ENCODE results near the gene FDX1. TPM values are rescaled to one million over a fixed set of nuclear protein-coding genes. Genes with fewer than 3 reads are reported as not detected.

FDX1 gene
- total RNA-seq, 1 donor from 2014 or later: 9.7 TPM

DNA sequence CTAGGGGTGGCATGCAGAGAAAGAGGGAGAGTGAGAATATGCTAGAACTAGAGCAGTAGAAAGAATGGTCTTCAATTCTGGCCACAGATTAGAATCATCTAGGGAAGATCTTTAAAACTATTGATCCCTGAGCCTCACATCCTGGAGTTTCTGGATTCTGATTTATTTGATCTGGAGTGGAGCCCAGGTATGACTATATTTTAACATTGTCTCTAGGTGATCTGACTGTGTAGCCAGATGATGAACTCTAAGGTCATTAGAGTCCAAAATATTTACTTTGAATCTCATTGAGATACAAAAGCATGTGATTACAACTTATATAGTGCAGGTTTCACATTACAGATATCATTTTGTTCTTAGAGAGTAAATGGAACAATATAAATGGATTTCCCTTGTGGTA, 79.7 kb downstream of the FDX1 start:
- TF ChIP-seq, protein P1, sequence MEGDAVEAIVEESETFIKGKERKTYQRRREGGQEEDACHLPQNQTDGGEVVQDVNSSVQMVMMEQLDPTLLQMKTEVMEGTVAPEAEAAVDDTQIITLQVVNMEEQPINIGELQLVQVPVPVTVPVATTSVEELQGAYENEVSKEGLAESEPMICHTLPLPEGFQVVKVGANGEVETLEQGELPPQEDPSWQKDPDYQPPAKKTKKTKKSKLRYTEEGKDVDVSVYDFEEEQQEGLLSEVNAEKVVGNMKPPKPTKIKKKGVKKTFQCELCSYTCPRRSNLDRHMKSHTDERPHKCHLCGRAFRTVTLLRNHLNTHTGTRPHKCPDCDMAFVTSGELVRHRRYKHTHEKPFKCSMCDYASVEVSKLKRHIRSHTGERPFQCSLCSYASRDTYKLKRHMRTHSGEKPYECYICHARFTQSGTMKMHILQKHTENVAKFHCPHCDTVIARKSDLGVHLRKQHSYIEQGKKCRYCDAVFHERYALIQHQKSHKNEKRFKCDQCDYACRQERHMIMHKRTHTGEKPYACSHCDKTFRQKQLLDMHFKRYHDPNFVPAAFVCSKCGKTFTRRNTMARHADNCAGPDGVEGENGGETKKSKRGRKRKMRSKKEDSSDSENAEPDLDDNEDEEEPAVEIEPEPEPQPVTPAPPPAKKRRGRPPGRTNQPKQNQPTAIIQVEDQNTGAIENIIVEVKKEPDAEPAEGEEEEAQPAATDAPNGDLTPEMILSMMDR (IDR thresholded peaks at IDR 0.05; ENCODE audit: unreplicated experiment): no peak
- peak overlapping the region; percentile 18 for H3K27ac Mint-ChIP-seq
- DNase-seq (ENCODE audit: low spot score in 2 of 2, unreplicated experiment in 2 of 2): no peak
- no peaks in the 10 kb centered on the region for H3K9me3 Mint-ChIP-seq
- no peak overlapping the region for H3K4me3 Mint-ChIP-seq
- H3K4me1 Mint-ChIP-seq: peaks cover 53% of the 10 kb centered on the region
- no peaks in the 10 kb centered on the region for H3K36me3 Mint-ChIP-seq
- H3K27me3 Mint-ChIP-seq (ENCODE audit: low read depth): no peaks in the 10 kb centered on the region

DNA sequence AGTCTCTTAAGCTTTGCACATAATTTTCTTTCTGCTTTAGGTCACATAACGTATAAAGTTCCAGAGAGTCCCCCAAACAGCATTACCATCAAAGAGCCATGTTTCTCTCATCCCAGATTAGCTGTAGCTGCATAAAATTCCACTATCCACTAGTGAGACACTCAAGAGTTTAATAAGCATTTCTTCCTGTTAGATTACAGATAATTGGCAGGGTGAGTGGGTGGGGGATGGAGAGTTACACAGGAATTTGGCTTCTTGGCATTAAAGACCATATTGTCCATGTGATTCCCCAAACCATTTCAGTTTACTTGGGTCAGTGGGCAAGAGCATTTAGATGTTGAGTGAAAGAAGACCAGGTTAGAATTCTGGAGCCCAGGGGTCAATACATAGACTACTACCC, 82.3 kb downstream of the FDX1 start:
- H3K4me3 Mint-ChIP-seq: no peak overlapping the region

DNA sequence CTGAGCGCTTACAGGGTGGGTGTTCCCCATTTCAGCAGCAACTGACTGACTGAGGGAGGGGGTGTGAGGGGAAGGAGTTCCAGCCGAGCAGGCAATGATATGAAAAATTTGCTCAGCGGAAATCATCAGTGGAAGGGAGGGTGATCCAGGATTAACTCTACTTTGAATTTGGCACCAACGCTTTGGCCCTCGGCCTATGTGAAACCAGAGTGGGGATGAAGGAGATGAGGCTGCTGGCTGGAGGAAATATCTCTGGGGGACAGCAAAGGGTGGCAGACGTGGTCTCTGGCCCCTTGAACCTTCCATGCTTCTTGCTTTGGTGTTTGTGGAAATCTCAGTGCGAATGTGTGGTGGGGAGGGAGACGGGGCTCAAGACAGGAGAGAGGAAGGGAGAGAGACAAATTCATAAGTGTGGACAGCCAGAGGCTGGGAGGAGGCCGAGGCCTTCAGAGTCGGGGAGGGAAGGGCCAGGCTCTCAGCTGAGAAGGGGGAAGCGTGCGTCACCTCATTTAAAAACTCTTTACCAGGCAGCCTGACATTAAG, 83.6 kb downstream of the FDX1 start:
- Mint-ChIP-seq H3K27me3 (ENCODE audit: low read depth) (no peaks in the 10 kb centered on the region), H3K27ac (peak overlapping the region; percentile 70), H3K36me3 (no peaks in the 10 kb centered on the region), H3K9me3 (peaks cover 4% of the 10 kb centered on the region), H3K4me3 (no peak overlapping the region), H3K4me1 (peaks cover 38% of the 10 kb centered on the region)
- TF ChIP-seq, protein P1 (IDR thresholded peaks at IDR 0.05; ENCODE audit: unreplicated experiment): no peak
- DNase-seq (ENCODE audit: low spot score in 2 of 2, unreplicated experiment in 2 of 2): no peak

More for the DNA sequence above, 82.3 kb downstream of the FDX1 start:
- no peak for DNase-seq (ENCODE audit: low spot score in 2 of 2, unreplicated experiment in 2 of 2)
- peaks cover 45% of the 10 kb centered on the region for H3K4me1 Mint-ChIP-seq
- H3K27me3 Mint-ChIP-seq (ENCODE audit: low read depth): no peaks in the 10 kb centered on the region
- H3K9me3 Mint-ChIP-seq: no peaks in the 10 kb centered on the region
- no peaks in the 10 kb centered on the region for H3K36me3 Mint-ChIP-seq
- TF ChIP-seq, protein P1 (IDR thresholded peaks at IDR 0.05; ENCODE audit: unreplicated experiment): no peak
- no peak overlapping the region for H3K27ac Mint-ChIP-seq

DNA sequence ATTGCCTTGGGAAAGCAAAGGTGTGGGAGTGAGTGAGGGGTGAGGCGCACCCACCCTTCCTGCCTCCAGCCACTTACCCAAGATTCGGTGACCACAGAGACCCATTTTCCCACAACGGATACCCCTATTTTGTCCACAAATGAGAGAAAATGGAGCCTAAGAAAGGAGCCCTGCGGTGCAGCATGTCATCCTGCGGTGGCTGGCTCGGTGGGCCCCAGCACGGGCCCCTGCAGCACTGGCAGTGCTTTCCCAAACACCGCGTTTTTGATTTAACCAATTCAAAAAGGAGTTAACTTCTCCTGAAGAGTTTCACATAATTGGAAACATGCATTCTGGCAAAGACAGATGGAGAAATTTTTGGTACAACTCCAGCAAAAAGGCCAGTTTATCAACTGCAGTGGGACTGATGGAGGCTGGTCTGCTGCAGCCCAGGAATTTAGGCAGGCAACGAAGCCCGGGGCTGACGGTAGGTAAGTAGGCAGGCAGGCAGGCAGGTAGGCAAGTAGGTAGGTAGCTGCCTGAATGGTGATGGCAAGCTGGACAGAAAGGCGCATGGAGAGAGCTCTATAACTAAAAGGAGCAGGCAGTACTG, 84.2 kb downstream of the FDX1 start:
- no peak for DNase-seq (ENCODE audit: low spot score in 2 of 2, unreplicated experiment in 2 of 2)
- no peaks in the 10 kb centered on the region for H3K36me3 Mint-ChIP-seq

More for the DNA sequence above, 84.2 kb downstream of the FDX1 start:
- no peaks in the 10 kb centered on the region for H3K27me3 Mint-ChIP-seq (ENCODE audit: low read depth)
- TF ChIP-seq, protein P1 (IDR thresholded peaks at IDR 0.05; ENCODE audit: unreplicated experiment): no peak
- peaks cover 9% of the 10 kb centered on the region for H3K9me3 Mint-ChIP-seq
- no peak overlapping the region for H3K27ac Mint-ChIP-seq
- H3K4me1 Mint-ChIP-seq: peaks cover 34% of the 10 kb centered on the region
- H3K4me3 Mint-ChIP-seq: no peak overlapping the region

Other genes with a start within 250 kb of the FDX1 start
- 117 to 127 TPM (median 126 TPM) in 3 replicates for gene RDX, start 133.3 kb upstream of the FDX1 start, total RNA-seq